Astrocyte (in vitro differentiated cells and primary cell): ENCODE measurements around the gene CFAP20. TPM values are rescaled to one million over a fixed set of nuclear protein-coding genes. Genes with fewer than 3 reads are reported as not detected.

ENCODE experiments used
- DNase-seq: peaks from one replicate; pipeline ENCODE4 v3.0.0-alpha.2; 2010; ENCODE audit warnings: low read depth
- FAIRE-seq: peaks from 2 replicates; lab custom pipeline; 2011; peaks lifted over from hg19 to GRCh38; lab: Jason Lieb, UNC
- H2AFZ ChIP-seq: 2 replicates; pipeline ENCODE4 v1.6.0; 2012; ENCODE audit warnings: low read depth, low read length, inconsistent platforms
- H3K27ac ChIP-seq: 2 replicates; pipeline ENCODE4 v1.5.1; 2011; ENCODE audit warnings: low read depth, low read length, inconsistent platforms
- H3K27me3 ChIP-seq: 2 replicates; pipeline ENCODE4 v1.6.0; 2011; ENCODE audit warnings: low read length, inconsistent platforms; ENCODE audit not compliant: insufficient read depth
- H3K36me3 ChIP-seq: 2 replicates; pipeline ENCODE4 v1.5.1; 2011; ENCODE audit warnings: low read length, inconsistent platforms; ENCODE audit not compliant: insufficient read depth
- H3K4me1 ChIP-seq: 2 replicates; pipeline ENCODE4 v1.5.1; 2011; ENCODE audit warnings: low read length, inconsistent platforms; ENCODE audit not compliant: insufficient read depth
- H3K4me2 ChIP-seq: 2 replicates; pipeline ENCODE4 v1.6.0; 2012; ENCODE audit warnings: low read length, inconsistent platforms
- H3K4me3 ChIP-seq: 2 replicates; pipeline ENCODE4 v1.5.1; 2011; ENCODE audit warnings: low read depth, mild to moderate bottlenecking, low read length, inconsistent platforms; ENCODE audit not compliant: insufficient read depth
- H3K79me2 ChIP-seq: 2 replicates; pipeline ENCODE4 v1.6.0; 2012; ENCODE audit warnings: mild to moderate bottlenecking, low read length, inconsistent platforms; ENCODE audit not compliant: insufficient read depth
- H3K9ac ChIP-seq: 2 replicates; pipeline ENCODE4 v1.6.0; 2012; ENCODE audit warnings: mild to moderate bottlenecking, low read length, inconsistent platforms
- H3K9me3 ChIP-seq: 2 replicates; pipeline ENCODE4 v1.5.1; 2012; ENCODE audit warnings: low read depth, mild to moderate bottlenecking, low read length, inconsistent platforms; ENCODE audit not compliant: insufficient read depth
- H4K20me1 ChIP-seq: 2 replicates; pipeline ENCODE4 v1.6.0; 2012; ENCODE audit warnings: low read length, inconsistent platforms; ENCODE audit not compliant: insufficient read depth
- H3K27ac Mint-ChIP-seq: one replicate; pipeline ENCODE4 v1.8.0; 2021; ENCODE audit warnings: mild to moderate bottlenecking, mixed read lengths; ENCODE audit not compliant: unreplicated experiment
- H3K27me3 Mint-ChIP-seq: one replicate; pipeline ENCODE4 v1.8.0; 2021; ENCODE audit warnings: low read depth, mixed read lengths; ENCODE audit not compliant: unreplicated experiment
- H3K36me3 Mint-ChIP-seq: one replicate; pipeline ENCODE4 v1.8.0; 2021; ENCODE audit warnings: low read depth, mixed read lengths; ENCODE audit not compliant: unreplicated experiment
- H3K4me1 Mint-ChIP-seq: one replicate; pipeline ENCODE4 v1.8.0; 2021; ENCODE audit warnings: low read depth, mixed read lengths; ENCODE audit not compliant: unreplicated experiment
- H3K4me3 Mint-ChIP-seq: one replicate; pipeline ENCODE4 v1.8.0; 2021; ENCODE audit warnings: mild to moderate bottlenecking, moderate library complexity, mixed read lengths; ENCODE audit not compliant: unreplicated experiment
- H3K9me3 Mint-ChIP-seq: one replicate; pipeline ENCODE4 v1.8.0; 2021; ENCODE audit warnings: mild to moderate bottlenecking, mixed read lengths; ENCODE audit not compliant: unreplicated experiment
- EZH2 ChIP-seq: IDR thresholded peaks from 2 replicates; pipeline ENCODE4 v1.6.1; 2012; ENCODE audit warnings: mild to moderate bottlenecking, low read length, inconsistent platforms; ENCODE audit not compliant: insufficient read depth
- total RNA-seq: library from RNA; stranded (reverse); gene quantifications from 2 replicates; pipeline ENCODE4 v1.2.1, GENCODE V29; 2021
- TF ChIP-seq, protein P1 (sequence below): IDR thresholded peaks from 2 replicates; pipeline ENCODE4 v1.5.1; 2011; ENCODE audit warnings: low read depth, mild to moderate bottlenecking, inconsistent platforms, low read length, moderate library complexity; ENCODE audit not compliant: insufficient read depth

Gene CFAP20
- total RNA-seq, 1 donor from 2014 or later = 43.6 TPM

DNA sequence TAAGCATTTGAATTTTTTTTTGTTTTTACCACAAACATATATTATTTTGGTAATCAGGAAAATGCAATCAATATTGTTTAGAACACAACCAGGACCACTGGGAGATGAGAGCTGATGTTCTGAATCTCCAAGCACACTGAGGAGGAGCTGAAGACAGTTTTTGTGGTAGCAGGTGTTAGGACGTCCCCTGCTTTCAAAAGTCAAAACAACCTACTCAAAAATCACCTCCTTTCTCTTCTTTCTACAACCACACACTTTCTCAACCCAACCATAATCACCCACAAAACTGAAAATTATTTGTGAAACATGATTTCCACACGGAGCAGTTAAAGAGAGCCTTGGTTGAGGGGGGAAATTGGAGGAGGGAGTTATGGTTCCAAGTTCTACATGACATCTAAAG, 26.7 kb upstream of the CFAP20 start:
- Mint-ChIP-seq H3K36me3 (peaks cover 9% of the 10 kb centered on the region), H3K4me1 (no peaks in the 10 kb centered on the region), H3K27me3 (no peaks in the 10 kb centered on the region), H3K27ac (no peak overlapping the region), H3K9me3 (no peaks in the 10 kb centered on the region), H3K4me3 (no peak overlapping the region)
- Histone ChIP-seq H4K20me1 (no peaks in the 10 kb centered on the region), H3K36me3 (peaks cover 4% of the 10 kb centered on the region), H3K4me2 (no peak overlapping the region), H3K9me3 (no peaks in the 10 kb centered on the region), H3K79me2 (no peaks in the 10 kb centered on the region), H3K9ac (no peak overlapping the region), H2AFZ (no peak overlapping the region), H3K27ac (no peak overlapping the region), H3K4me3 (no peak overlapping the region), H3K27me3 (no peaks in the 10 kb centered on the region), H3K4me1 (no peaks in the 10 kb centered on the region)
- DNase-seq (no peak), FAIRE-seq (no peak)
- TF ChIP-seq, protein P1, sequence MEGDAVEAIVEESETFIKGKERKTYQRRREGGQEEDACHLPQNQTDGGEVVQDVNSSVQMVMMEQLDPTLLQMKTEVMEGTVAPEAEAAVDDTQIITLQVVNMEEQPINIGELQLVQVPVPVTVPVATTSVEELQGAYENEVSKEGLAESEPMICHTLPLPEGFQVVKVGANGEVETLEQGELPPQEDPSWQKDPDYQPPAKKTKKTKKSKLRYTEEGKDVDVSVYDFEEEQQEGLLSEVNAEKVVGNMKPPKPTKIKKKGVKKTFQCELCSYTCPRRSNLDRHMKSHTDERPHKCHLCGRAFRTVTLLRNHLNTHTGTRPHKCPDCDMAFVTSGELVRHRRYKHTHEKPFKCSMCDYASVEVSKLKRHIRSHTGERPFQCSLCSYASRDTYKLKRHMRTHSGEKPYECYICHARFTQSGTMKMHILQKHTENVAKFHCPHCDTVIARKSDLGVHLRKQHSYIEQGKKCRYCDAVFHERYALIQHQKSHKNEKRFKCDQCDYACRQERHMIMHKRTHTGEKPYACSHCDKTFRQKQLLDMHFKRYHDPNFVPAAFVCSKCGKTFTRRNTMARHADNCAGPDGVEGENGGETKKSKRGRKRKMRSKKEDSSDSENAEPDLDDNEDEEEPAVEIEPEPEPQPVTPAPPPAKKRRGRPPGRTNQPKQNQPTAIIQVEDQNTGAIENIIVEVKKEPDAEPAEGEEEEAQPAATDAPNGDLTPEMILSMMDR = no peak
- TF ChIP-seq EZH2 = no peak

DNA sequence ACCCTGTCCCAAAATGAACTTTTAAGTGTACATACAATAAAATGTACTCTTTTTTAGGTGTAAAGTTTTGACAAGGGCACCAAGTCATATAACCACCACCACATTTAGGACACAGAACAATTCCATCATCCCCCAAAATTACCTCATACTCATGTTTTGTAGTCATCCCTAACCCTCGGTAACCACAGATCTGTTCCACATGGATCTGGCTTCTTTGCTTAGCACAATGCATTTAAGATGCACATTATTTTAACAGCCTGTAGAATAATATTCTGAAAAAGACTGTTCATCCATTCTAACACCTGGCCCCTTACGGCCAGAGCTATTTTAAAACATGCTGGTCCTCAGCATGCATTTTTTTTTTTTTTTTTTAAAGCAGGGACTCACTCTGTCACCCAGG, 25.2 kb upstream of the CFAP20 start:
- H3K9me3 Mint-ChIP-seq = no peaks in the 10 kb centered on the region
- Histone ChIP-seq H3K4me2 (no peak overlapping the region), H3K27me3 (no peaks in the 10 kb centered on the region), H2AFZ (no peak overlapping the region), H3K36me3 (no peaks in the 10 kb centered on the region), H3K4me3 (no peak overlapping the region), H3K9ac (no peak overlapping the region), H3K79me2 (no peaks in the 10 kb centered on the region), H3K4me1 (no peaks in the 10 kb centered on the region), H3K27ac (no peak overlapping the region), H3K9me3 (no peaks in the 10 kb centered on the region), H4K20me1 (no peaks in the 10 kb centered on the region)
- H3K4me3 Mint-ChIP-seq = no peak overlapping the region
- no peaks in the 10 kb centered on the region for H3K27me3 Mint-ChIP-seq
- no peak for DNase-seq
- FAIRE-seq = no peak
- H3K27ac Mint-ChIP-seq = no peak overlapping the region
- TF ChIP-seq, protein P1 = no peak
- TF ChIP-seq EZH2 = no peak
- no peaks in the 10 kb centered on the region for H3K4me1 Mint-ChIP-seq
- H3K36me3 Mint-ChIP-seq = peaks cover 6% of the 10 kb centered on the region

DNA sequence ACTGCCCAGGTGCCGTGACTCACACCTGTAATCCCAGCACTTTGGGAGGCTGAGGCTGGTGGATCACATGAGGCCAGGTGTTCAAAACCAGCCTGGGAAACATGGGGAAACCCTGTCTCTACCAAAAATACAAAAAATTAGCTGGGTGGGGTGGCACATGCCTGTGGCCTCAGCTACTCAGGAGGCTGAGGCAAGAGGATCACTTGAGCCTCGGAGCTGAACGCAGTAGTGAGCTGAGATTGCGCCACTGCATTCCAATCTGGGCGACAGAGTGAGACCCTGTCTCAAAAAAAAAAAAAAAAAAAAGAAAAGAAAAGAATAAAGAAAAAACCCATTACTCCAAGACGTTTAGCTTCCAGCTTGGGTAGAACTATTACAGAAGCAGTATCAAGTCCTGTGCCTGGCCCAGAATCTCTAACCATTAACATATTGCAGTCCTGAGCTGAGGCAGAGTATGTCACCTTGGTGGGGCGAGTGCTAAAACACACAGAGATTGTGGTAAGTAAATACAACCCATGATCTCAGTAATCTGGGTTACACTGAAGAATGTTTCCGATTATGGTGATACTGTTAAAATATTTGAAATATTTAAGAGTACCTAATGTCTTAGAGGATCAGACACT, 23.2 kb upstream of the CFAP20 start:
- no peak for DNase-seq
- H3K79me2 ChIP-seq = no peaks in the 10 kb centered on the region
- no peak overlapping the region for H3K4me2 ChIP-seq
- TF ChIP-seq, protein P1 = no peak
- TF ChIP-seq EZH2 = no peak
- no peak overlapping the region for H3K27ac Mint-ChIP-seq
- H3K36me3 Mint-ChIP-seq = no peaks in the 10 kb centered on the region
- no peak overlapping the region for H3K4me3 ChIP-seq
- H3K36me3 ChIP-seq = no peaks in the 10 kb centered on the region
- FAIRE-seq = no peak
- no peak overlapping the region for H3K27ac ChIP-seq
- no peak overlapping the region for H3K4me3 Mint-ChIP-seq
- H3K4me1 Mint-ChIP-seq = no peaks in the 10 kb centered on the region
- no peaks in the 10 kb centered on the region for H3K9me3 ChIP-seq
- no peaks in the 10 kb centered on the region for H3K4me1 ChIP-seq
- no peaks in the 10 kb centered on the region for H3K9me3 Mint-ChIP-seq
- no peaks in the 10 kb centered on the region for H3K27me3 ChIP-seq
- H3K27me3 Mint-ChIP-seq = no peaks in the 10 kb centered on the region
- no peak overlapping the region for H3K9ac ChIP-seq
- no peak overlapping the region for H2AFZ ChIP-seq
- H4K20me1 ChIP-seq = no peaks in the 10 kb centered on the region
